ENCODE measurements around the gene ANTKMT.

DNA sequence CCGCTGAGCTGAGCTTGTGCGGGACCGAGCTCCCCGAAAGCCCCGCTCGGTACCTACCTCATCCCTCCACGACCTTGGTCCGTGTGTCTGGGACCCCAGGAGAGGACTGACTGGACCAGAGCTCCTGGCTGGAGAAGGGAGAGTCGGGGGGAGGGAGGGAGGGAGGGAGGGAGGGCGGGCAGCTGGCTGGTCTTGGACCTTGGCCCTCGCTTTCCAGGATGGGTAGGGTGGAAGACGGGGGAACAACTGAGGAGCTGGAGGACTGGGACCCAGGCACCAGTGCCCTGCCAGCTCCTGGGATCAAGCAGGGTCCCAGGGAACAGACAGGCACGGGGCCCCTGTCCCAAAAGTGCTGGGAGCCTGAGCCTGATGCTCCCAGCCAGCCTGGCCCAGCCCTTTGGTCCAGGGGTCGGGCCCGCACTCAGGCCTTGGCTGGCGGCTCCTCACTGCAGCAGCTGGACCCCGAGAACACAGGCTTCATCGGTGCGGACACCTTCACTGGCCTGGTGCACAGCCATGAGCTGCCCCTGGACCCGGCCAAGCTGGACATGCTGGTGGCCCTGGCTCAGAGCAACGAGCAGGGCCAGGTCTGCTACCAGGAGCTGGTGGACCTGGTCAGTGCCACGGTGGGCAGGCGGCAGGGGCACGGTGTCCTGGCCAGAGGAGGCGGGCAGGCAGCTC is 44.9 kb upstream of the ANTKMT start:
- no peak for TF ChIP-seq EZH2phosphoT487 (conservative IDR thresholded peaks at IDR 0.05; ENCODE audit: low read length)
- TF ChIP-seq, protein P1, sequence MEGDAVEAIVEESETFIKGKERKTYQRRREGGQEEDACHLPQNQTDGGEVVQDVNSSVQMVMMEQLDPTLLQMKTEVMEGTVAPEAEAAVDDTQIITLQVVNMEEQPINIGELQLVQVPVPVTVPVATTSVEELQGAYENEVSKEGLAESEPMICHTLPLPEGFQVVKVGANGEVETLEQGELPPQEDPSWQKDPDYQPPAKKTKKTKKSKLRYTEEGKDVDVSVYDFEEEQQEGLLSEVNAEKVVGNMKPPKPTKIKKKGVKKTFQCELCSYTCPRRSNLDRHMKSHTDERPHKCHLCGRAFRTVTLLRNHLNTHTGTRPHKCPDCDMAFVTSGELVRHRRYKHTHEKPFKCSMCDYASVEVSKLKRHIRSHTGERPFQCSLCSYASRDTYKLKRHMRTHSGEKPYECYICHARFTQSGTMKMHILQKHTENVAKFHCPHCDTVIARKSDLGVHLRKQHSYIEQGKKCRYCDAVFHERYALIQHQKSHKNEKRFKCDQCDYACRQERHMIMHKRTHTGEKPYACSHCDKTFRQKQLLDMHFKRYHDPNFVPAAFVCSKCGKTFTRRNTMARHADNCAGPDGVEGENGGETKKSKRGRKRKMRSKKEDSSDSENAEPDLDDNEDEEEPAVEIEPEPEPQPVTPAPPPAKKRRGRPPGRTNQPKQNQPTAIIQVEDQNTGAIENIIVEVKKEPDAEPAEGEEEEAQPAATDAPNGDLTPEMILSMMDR (IDR thresholded peaks at IDR 0.05; ENCODE audit: insufficient read depth, low read length, poor library complexity, severe bottlenecking): no peak

Measured in SU-DHL-6 (cell line).